ENCODE data around the gene FIGN. TPM values are rescaled to one million over a fixed set of nuclear protein-coding genes. Genes with fewer than 3 reads are reported as not detected.
A peak's percentile ranks its signal among the peaks of the same experiment; 100 is the strongest.

The FIGN gene
- total and polyA plus RNA-seq, 2 of the 8 experiments (the other 6 are each of a cell fraction or from before 2014, with no cell fraction given), result 5.0 to 22.8 TPM

- no peak overlapping the region for H3K14ac ChIP-seq (ENCODE audit: insufficient read length)
- no peak overlapping the region for H2AK5ac ChIP-seq (ENCODE audit: low read depth, low read length)
- H2BK20ac ChIP-seq (ENCODE audit: low read length), result no peak overlapping the region
- H3K79me1 ChIP-seq (ENCODE audit: low read depth, low read length), result 0 out of 2 replicates have a peak, but pooled peaks cover 2% of the 10 kb centered on the region
- no peak overlapping the region for H3K27ac ChIP-seq (ENCODE audit: low read depth, low read length)
- peaks cover 0 to 69% of the 10 kb centered on the region in 2 experiments; a peak in 2 of 4 replicates for H3K79me2 ChIP-seq (ENCODE audit: control insufficient read depth in 1 of 2, insufficient read depth in 2 of 2, low read length in 2 of 2)
- H3K4me2 ChIP-seq (ENCODE audit: insufficient read depth in 1 of 2, low read depth in 2 of 2, low read length in 2 of 2), result no peak overlapping the region
- H4K91ac ChIP-seq (replicated peaks; ENCODE audit: insufficient read length, low read length), result no peak overlapping the region
- no peak overlapping the region for H2BK5ac ChIP-seq (ENCODE audit: low read depth, low read length)
- no peaks in the 10 kb centered on the region for H3K36me3 ChIP-seq (ENCODE audit: control insufficient read depth in 2 of 4, insufficient read depth in 4 of 4, low read length in 3 of 4)
- TF ChIP-seq POU5F1 (IDR thresholded peaks at IDR 0.05; ENCODE audit: low read depth, low read length) (no peak), JUN (IDR thresholded peaks at IDR 0.05; ENCODE audit: low read depth, low read length) (no peak), CEBPB (IDR thresholded peaks at IDR 0.05; ENCODE audit: low read depth, low read length) (peak; percentile 68; the same call in 1 of the 2 replicates)
- no peaks in the 10 kb centered on the region for H3K9me3 ChIP-seq (ENCODE audit: insufficient read depth in 2 of 2, low read depth in 1 of 2, low read length in 1 of 2)
- no peak overlapping the region for H3K9ac ChIP-seq (replicated peaks in 1 of 4; ENCODE audit: extremely low read depth in 1 of 4, low read depth in 3 of 4, low read length in 3 of 4)
- FAIRE-seq (peak; percentile 13), DNase-seq (ENCODE audit: low read depth in 1 of 2, low spot score in 2 of 2) (no peak)
- ChIA-PET POLR2A (ENCODE audit: partially characterized antibody) (interaction anchor here (0.8 kb wide), 1 partner anchor 14 kb away, joined by 3 read pairs; no protein-coding TSS in a partner anchor), CTCF (ENCODE audit: partially characterized antibody) (interaction anchor here (1.7 kb wide), 1 partner anchor 12 kb away, joined by 4 read pairs; the partner anchor contains the start of gene FIGN)
- no peak overlapping the region for H2BK120ac ChIP-seq (replicated peaks; ENCODE audit: low read depth, low read length)
- H3K4ac ChIP-seq (replicated peaks; ENCODE audit: insufficient read length, low read depth, low read length), result no peak overlapping the region
- no peak overlapping the region for H2BK12ac ChIP-seq (ENCODE audit: low read depth, low read length)
- H3K18ac ChIP-seq (ENCODE audit: extremely low read depth, low read length), result no peak overlapping the region
- no peak overlapping the region for H4K5ac ChIP-seq (ENCODE audit: insufficient read length, low read depth, low read length)
- no peaks in the 10 kb centered on the region; a peak in 1 of 7 replicates for H3K27me3 ChIP-seq (replicated peaks in 1 of 4; ENCODE audit: control insufficient read depth in 3 of 4, extremely low read depth in 1 of 4, insufficient read depth in 3 of 4, low read length in 3 of 4)
- H4K8ac ChIP-seq (ENCODE audit: extremely low read depth, insufficient read depth, low read length), result no peak overlapping the region
- no peak overlapping the region for H2AFZ ChIP-seq (ENCODE audit: low read length)
- H3K56ac ChIP-seq (replicated peaks; ENCODE audit: insufficient read length, low read depth, low read length), result no peak overlapping the region
- no peak overlapping the region for H3K4me3 ChIP-seq (ENCODE audit: extremely low read depth in 1 of 4, insufficient read depth in 2 of 4, low read depth in 3 of 4, low read length in 4 of 4)
- H3K23me2 ChIP-seq (ENCODE audit: low read depth, low read length), result no peaks in the 10 kb centered on the region; the same call in 1 of the 2 replicates
- no peaks in the 10 kb centered on the region; a peak in 1 of 7 replicates for H3K4me1 ChIP-seq (replicated peaks in 1 of 4; ENCODE audit: control insufficient read depth in 3 of 4, insufficient read depth in 4 of 4, low read length in 3 of 4)
- H2BK15ac ChIP-seq (ENCODE audit: low read length), result no peak overlapping the region
- peaks cover 2 to 3% of the 10 kb centered on the region in 2 experiments for H4K20me1 ChIP-seq (replicated peaks in 1 of 2; ENCODE audit: control insufficient read depth in 1 of 2, insufficient read depth in 2 of 2, low read length in 2 of 2)
- 97% methylated on average over 3 of the region's 3 CpGs; no CpG with 5 or more reads in 1 of the 2 experiments for WGBS, 2 experiments (ENCODE audit: extremely low coverage in 1 of 2, insufficient coverage in 1 of 2, insufficient read length in 1 of 2, insufficient replicate concordance in 2 of 2, low coverage in 1 of 2, low lambda C conversion rate in 2 of 2, missing lambda C conversion rate in 1 of 2)
- H3K23ac ChIP-seq (ENCODE audit: insufficient read length), result no peak overlapping the region
Measured at GRCh38 chr2:163723348-163723747, 12.5 kb downstream of the FIGN start.

Data from H1 (cell line).